GM23248 (cell line): ENCODE results near the gene PHLDB3.

ENCODE experiments used
- EZH2 ChIP-seq: fragments of 200-600 bp; sonication (generic); IDR thresholded peaks from 2 replicates; pipeline ENCODE4 v1.6.1; 2018; ENCODE audit warnings: antibody characterized with exemption, mild to moderate bottlenecking; ENCODE audit not compliant: insufficient read depth, poor library complexity, severe bottlenecking
- EZH2phosphoT487 ChIP-seq: fragments of 200-600 bp; sonication (generic); IDR thresholded peaks from 2 replicates; pipeline ENCODE4 v1.6.1; 2018; ENCODE audit warnings: antibody characterized with exemption, moderate library complexity, mild to moderate bottlenecking, low read depth; ENCODE audit not compliant: insufficient read depth

DNA sequence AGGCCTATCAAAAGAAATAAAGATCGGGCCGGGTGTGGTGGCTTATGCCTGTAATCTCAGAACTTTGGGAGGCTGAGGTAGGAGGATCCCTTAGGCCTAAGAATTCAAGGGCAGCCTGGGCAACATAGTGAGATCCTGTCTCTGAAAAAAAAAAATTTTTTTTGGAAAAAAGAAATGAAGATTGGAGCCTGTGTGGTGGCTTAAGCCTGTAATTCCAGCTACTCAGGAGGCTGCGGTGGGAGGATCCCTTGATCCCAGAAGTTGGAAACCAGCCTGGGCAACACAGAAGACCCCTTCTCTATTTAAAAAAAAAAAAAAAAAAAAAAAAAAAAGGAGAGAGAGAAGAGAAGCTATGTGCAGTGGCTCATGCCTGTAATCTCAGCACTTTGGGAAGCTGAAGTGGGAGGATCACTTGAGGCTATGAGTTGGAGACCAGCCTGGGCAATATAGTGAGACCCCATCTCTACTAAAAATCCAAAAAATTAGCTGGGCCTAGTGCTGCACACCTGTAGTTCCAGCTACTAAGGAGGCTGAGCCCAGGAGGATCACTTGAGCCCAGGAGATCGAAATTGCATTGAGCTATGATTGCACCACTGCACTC is 24.5 kb downstream of the PHLDB3 start:
- TF ChIP-seq EZH2, result no peak
- no peak for TF ChIP-seq EZH2phosphoT487
